AG09309 (cell line): ENCODE results near the gene IFNG-AS1.

Experiments used
- DNase-seq: peaks from one replicate; pipeline ENCODE4 v3.0.0-alpha.2; 2010; ENCODE audit warnings: low read depth
- H3K4me3 ChIP-seq: 2 replicates; pipeline ENCODE4 v1.5.1; 2011; ENCODE audit warnings: mild to moderate bottlenecking, low read depth, low read length, moderate library complexity; ENCODE audit not compliant: control insufficient read depth
- TF ChIP-seq, protein P1 (sequence below): IDR thresholded peaks from 2 replicates; pipeline ENCODE4 v1.5.1; 2011; ENCODE audit warnings: mild to moderate bottlenecking, low read depth, low read length, inconsistent platforms; ENCODE audit not compliant: insufficient read depth, control insufficient read depth; ENCODE audit errors: missing control alignments

The IFNG-AS1 gene

GRCh38 chr12:67952787-67953186 lies 36.5 kb upstream of the IFNG-AS1 start:
- TF ChIP-seq, protein P1, sequence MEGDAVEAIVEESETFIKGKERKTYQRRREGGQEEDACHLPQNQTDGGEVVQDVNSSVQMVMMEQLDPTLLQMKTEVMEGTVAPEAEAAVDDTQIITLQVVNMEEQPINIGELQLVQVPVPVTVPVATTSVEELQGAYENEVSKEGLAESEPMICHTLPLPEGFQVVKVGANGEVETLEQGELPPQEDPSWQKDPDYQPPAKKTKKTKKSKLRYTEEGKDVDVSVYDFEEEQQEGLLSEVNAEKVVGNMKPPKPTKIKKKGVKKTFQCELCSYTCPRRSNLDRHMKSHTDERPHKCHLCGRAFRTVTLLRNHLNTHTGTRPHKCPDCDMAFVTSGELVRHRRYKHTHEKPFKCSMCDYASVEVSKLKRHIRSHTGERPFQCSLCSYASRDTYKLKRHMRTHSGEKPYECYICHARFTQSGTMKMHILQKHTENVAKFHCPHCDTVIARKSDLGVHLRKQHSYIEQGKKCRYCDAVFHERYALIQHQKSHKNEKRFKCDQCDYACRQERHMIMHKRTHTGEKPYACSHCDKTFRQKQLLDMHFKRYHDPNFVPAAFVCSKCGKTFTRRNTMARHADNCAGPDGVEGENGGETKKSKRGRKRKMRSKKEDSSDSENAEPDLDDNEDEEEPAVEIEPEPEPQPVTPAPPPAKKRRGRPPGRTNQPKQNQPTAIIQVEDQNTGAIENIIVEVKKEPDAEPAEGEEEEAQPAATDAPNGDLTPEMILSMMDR, result no peak
- no peak overlapping the region for H3K4me3 ChIP-seq
- DNase-seq, result no peak

GRCh38 chr12:67957383-67957782 lies 31.9 kb upstream of the IFNG-AS1 start:
- TF ChIP-seq, protein P1, result no peak
- DNase-seq, result no peak

GRCh38 chr12:67958187-67958586 lies 31.1 kb upstream of the IFNG-AS1 start:
- DNase-seq, result no peak
- TF ChIP-seq, protein P1, result no peak
- H3K4me3 ChIP-seq, result no peak overlapping the region

More at GRCh38 chr12:67957383-67957782, 31.9 kb upstream of the IFNG-AS1 start:
- H3K4me3 ChIP-seq, result no peak overlapping the region

DNA sequence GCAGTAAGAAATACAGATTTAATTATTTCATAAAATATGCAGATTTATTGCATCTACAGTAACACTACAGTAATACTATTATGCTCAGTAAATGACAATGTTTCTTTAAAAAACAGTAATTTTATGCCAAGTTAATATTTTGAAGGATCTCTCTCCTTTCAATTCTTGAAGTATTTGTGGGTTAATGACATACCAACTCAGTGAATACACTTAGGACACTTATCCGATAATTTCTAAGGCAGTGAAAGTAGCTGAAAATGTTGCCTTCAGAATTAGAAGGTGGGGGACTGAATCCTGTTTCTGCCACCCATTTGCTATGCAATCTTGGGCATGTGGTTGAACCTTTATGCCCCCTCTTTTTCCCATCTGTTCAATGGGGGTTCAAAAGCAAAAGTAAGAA lies 24.8 kb upstream of the IFNG-AS1 start:
- DNase-seq, result no peak
- TF ChIP-seq, protein P1, result no peak
- H3K4me3 ChIP-seq, result no peak overlapping the region

GRCh38 chr12:67966560-67966959 lies 22.7 kb upstream of the IFNG-AS1 start:
- TF ChIP-seq, protein P1, result no peak
- no peak for DNase-seq
- no peak overlapping the region for H3K4me3 ChIP-seq

DNA sequence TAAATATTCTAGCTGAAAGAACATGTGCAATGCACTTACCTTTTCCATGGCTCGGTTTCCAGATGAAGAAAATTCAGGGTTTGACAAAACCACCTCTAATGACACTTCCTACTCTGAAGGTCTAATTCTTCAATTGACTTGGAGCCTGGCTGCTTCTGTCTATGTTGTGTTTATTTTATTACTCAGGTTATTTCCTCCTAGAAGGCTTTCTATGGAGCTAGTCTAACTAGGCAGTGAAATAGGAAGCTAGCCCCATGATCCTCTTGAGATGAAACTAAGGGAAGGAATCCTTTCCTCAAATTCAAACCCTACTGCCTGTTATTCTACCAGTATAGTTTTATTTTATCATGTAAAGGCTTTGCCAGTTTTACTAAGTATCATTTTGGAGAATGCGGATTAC lies 20.9 kb upstream of the IFNG-AS1 start:
- no peak overlapping the region for H3K4me3 ChIP-seq
- no peak for DNase-seq
- TF ChIP-seq, protein P1, result no peak

GRCh38 chr12:67968725-67969124 lies 20.5 kb upstream of the IFNG-AS1 start:
- no peak for DNase-seq
- TF ChIP-seq, protein P1, result no peak
- H3K4me3 ChIP-seq, result no peak overlapping the region
